HL-60 (cell line): Measurements from ENCODE around the gene TM6SF1.

ENCODE experiments used
- POLR2AphosphoS5 ChIP-seq: IDR thresholded peaks from 2 replicates; pipeline ENCODE4 v1.6.1; 2012; ENCODE audit warnings: low read depth
- REST ChIP-seq: IDR thresholded peaks from 2 replicates; pipeline ENCODE4 v1.6.1; 2012; ENCODE audit warnings: low read depth; ENCODE audit not compliant: insufficient replicate concordance
- TF ChIP-seq, protein P1 (sequence below): IDR thresholded peaks from one replicate; pipeline ENCODE4 v1.5.1; 2011; ENCODE audit warnings: low read length, control low read depth, inconsistent platforms; ENCODE audit not compliant: insufficient read depth

DNA sequence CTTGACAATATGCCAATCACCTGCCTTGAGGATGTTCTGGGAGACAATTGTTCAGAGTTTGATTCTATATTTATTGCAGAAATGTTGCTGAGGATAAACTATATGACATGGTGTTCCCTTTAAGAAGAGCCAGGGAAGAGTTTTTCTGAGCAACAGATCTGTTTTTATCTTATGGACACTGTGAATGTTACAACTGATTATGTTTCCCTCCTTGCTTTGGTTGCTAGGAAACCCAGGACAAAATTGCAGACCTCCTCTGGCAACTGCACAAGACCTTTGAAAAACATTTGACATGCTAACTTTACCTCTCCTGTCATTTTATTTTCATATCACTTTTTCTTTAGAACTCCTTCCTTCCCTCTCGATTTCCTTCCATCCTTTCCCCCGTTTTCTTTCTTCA is 8.2 kb upstream of the TM6SF1 start:
- TF ChIP-seq POLR2AphosphoS5 (no peak), REST (no peak)
- TF ChIP-seq, protein P1, sequence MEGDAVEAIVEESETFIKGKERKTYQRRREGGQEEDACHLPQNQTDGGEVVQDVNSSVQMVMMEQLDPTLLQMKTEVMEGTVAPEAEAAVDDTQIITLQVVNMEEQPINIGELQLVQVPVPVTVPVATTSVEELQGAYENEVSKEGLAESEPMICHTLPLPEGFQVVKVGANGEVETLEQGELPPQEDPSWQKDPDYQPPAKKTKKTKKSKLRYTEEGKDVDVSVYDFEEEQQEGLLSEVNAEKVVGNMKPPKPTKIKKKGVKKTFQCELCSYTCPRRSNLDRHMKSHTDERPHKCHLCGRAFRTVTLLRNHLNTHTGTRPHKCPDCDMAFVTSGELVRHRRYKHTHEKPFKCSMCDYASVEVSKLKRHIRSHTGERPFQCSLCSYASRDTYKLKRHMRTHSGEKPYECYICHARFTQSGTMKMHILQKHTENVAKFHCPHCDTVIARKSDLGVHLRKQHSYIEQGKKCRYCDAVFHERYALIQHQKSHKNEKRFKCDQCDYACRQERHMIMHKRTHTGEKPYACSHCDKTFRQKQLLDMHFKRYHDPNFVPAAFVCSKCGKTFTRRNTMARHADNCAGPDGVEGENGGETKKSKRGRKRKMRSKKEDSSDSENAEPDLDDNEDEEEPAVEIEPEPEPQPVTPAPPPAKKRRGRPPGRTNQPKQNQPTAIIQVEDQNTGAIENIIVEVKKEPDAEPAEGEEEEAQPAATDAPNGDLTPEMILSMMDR = no peak
